ENCODE data around the gene TMEM163.

The TMEM163 gene

GRCh38 chr2:134564549-134564948 is 154.3 kb downstream of the TMEM163 start (continued):
- TF ChIP-seq PRDM4 (tag by site-specific recombination; IDR thresholded peaks at IDR 0.05) (peak; percentile 46; the same call in 1 of the 2 replicates), ZNF791 (tag by site-specific recombination; IDR thresholded peaks at IDR 0.05) (no peak), ZNF391 (tag by site-specific recombination; IDR thresholded peaks at IDR 0.05; ENCODE audit: borderline replicate concordance, low read depth) (no peak), ZSCAN4 (tag by site-specific recombination; IDR thresholded peaks at IDR 0.05) (no peak), GFI1B (tag by site-specific recombination; IDR thresholded peaks at IDR 0.05) (no peak), ZNF514 (tag by site-specific recombination; IDR thresholded peaks at IDR 0.05) (no peak), ZNF843 (tag by site-specific recombination; IDR thresholded peaks at IDR 0.05) (peak; percentile 45; the same call in 1 of the 2 replicates)

GRCh38 chr2:134558208-134558830 is 160.5 kb downstream of the TMEM163 start:
- CTCF ChIA-PET, result interaction anchor here (0.8 kb wide), 1 partner anchor 10 kb away, joined by 4 read pairs; no protein-coding TSS in a partner anchor
- peaks cover 2% of the 10 kb centered on the region; the same call in 1 of the 2 replicates for H3K4me1 ChIP-seq (ENCODE audit: control insufficient read depth, insufficient read depth, low read length)
- TF ChIP-seq ZNF544 (tag by site-specific recombination; IDR thresholded peaks at IDR 0.05), result no peak
- no peak for TF ChIP-seq PATZ1 (tag by site-specific recombination; IDR thresholded peaks at IDR 0.05)
- no peak for TF ChIP-seq ZNF600 (tag by site-specific recombination; IDR thresholded peaks at IDR 0.05)
- POLR2A ChIA-PET, result no interaction called here
- H3K4me3 ChIP-seq (ENCODE audit: low read depth, low read length), result no peak overlapping the region
- no peaks in the 10 kb centered on the region for H3K9me3 ChIP-seq (ENCODE audit: control insufficient read depth, insufficient read depth, low read depth, low read length)
- no peaks in the 10 kb centered on the region for H3K36me3 ChIP-seq (ENCODE audit: control insufficient read depth in 2 of 2, insufficient read depth in 1 of 2, low read length in 2 of 2)
- no peak overlapping the region for H3K27ac ChIP-seq (ENCODE audit: extremely low read depth, low read depth, low read length)

- H3K27ac ChIP-seq (ENCODE audit: extremely low read depth, low read depth, low read length), result no peak overlapping the region
- POLR2A ChIA-PET, result no interaction called here
Measured at GRCh38 chr2:134555411-134555810, 163.4 kb downstream of the TMEM163 start.

More at GRCh38 chr2:134555411-134555810, 163.4 kb downstream of the TMEM163 start:
- Histone ChIP-seq H3K4me1 (ENCODE audit: control insufficient read depth, insufficient read depth, low read length) (peaks cover 2% of the 10 kb centered on the region; the same call in 1 of the 2 replicates), H3K9me3 (ENCODE audit: control insufficient read depth, insufficient read depth, low read depth, low read length) (no peaks in the 10 kb centered on the region), H3K36me3 (ENCODE audit: control insufficient read depth in 2 of 2, insufficient read depth in 1 of 2, low read length in 2 of 2) (no peaks in the 10 kb centered on the region), H3K4me3 (ENCODE audit: low read depth, low read length) (no peak overlapping the region)
- TF ChIP-seq ZNF654 (tag by site-specific recombination; IDR thresholded peaks at IDR 0.05; ENCODE audit: low read depth) (no peak), HOXA7 (CRISPR knock-in tag; IDR thresholded peaks at IDR 0.05; ENCODE audit: borderline replicate concordance) (no peak), ZNF423 (tag by site-specific recombination; IDR thresholded peaks at IDR 0.05) (no peak), ZNF677 (tag by site-specific recombination; IDR thresholded peaks at IDR 0.05) (no peak), CTCF (tag by site-specific recombination; IDR thresholded peaks at IDR 0.05) (no peak), GLIS1 (tag by site-specific recombination; IDR thresholded peaks at IDR 0.05) (no peak), ZNF580 (tag by site-specific recombination; IDR thresholded peaks at IDR 0.05) (no peak), GLI4 (tag by site-specific recombination; IDR thresholded peaks at IDR 0.05) (no peak), ZNF223 (tag by site-specific recombination; IDR thresholded peaks at IDR 0.05) (no peak), SCRT1 (tag by site-specific recombination; IDR thresholded peaks at IDR 0.05; ENCODE audit: borderline replicate concordance) (no peak), ZNF248 (tag by site-specific recombination; IDR thresholded peaks at IDR 0.05) (no peak), ZNF335 (tag by site-specific recombination; conservative IDR thresholded peaks at IDR 0.05) (no peak), ZNF610 (tag by site-specific recombination; IDR thresholded peaks at IDR 0.05; ENCODE audit: borderline replicate concordance) (no peak), ZNF239 (tag by site-specific recombination; IDR thresholded peaks at IDR 0.05) (no peak), ZNF174 (tag by site-specific recombination; IDR thresholded peaks at IDR 0.05) (no peak), ZNF664 (tag by site-specific recombination; IDR thresholded peaks at IDR 0.05) (no peak), ZNF48 (tag by site-specific recombination; IDR thresholded peaks at IDR 0.05) (no peak)
- CTCF ChIA-PET, result no interaction called here
